CD4-positive, alpha-beta T cell treated with Interleukin-6 for 4 hours (primary cell): ENCODE results near the gene EXOC2.
"Not testable (repeated sequence)": the region's sequence is repeated elsewhere in the genome, so short reads cannot be mapped to it uniquely, and the experiment has no call there.

Experiments
- DNase-seq: peaks from one replicate; pipeline ENCODE4 v3.0.0-alpha.2; 2020; ENCODE audit warnings: mixed read lengths

Gene EXOC2

GRCh38 chr6:621931-622330 is 71.0 kb downstream of the EXOC2 start:
- DNase-seq, result no peak

GRCh38 chr6:620950-621349 is 72.0 kb downstream of the EXOC2 start:
- DNase-seq, result no peak

- no peak for DNase-seq
Measured at GRCh38 chr6:620166-620565, 72.8 kb downstream of the EXOC2 start.

GRCh38 chr6:617456-618100 is 75.4 kb downstream of the EXOC2 start:
- peak; percentile 5 for DNase-seq

- DNase-seq, result no peak
Measured at GRCh38 chr6:613981-614380, 79.0 kb downstream of the EXOC2 start.

GRCh38 chr6:611928-612327 is 81.0 kb downstream of the EXOC2 start:
- no peak for DNase-seq

GRCh38 chr6:610882-611281 is 82.1 kb downstream of the EXOC2 start:
- no peak for DNase-seq

- no peak for DNase-seq
Measured at GRCh38 chr6:609905-610304, 83.0 kb downstream of the EXOC2 start.

- DNase-seq, result no peak
Measured at GRCh38 chr6:606829-607379, 86.0 kb downstream of the EXOC2 start.

GRCh38 chr6:605895-606294 is 87.0 kb downstream of the EXOC2 start:
- DNase-seq, result not testable (repeated sequence)

- DNase-seq, result no peak
Measured at GRCh38 chr6:604579-604978, 88.4 kb downstream of the EXOC2 start.

- DNase-seq, result no peak
Measured at GRCh38 chr6:603265-603664, 89.7 kb downstream of the EXOC2 start.

- no peak for DNase-seq
Measured at GRCh38 chr6:599576-600448, 93.1 kb downstream of the EXOC2 start.

GRCh38 chr6:593907-594212 is 99.1 kb downstream of the EXOC2 start:
- DNase-seq, result no peak

GRCh38 chr6:593139-593906 is 99.6 kb downstream of the EXOC2 start:
- peak; percentile 72 for DNase-seq

- no peak for DNase-seq
Measured at GRCh38 chr6:589090-589489, 103.8 kb downstream of the EXOC2 start.

GRCh38 chr6:586553-586952 is 106.4 kb downstream of the EXOC2 start:
- no peak for DNase-seq

GRCh38 chr6:583635-584034 is 109.3 kb downstream of the EXOC2 start:
- DNase-seq, result no peak

GRCh38 chr6:583116-583515 is 109.8 kb downstream of the EXOC2 start:
- DNase-seq, result no peak

GRCh38 chr6:582370-582769 is 110.6 kb downstream of the EXOC2 start:
- DNase-seq, result no peak

GRCh38 chr6:579339-579738 is 113.6 kb downstream of the EXOC2 start:
- DNase-seq, result no peak

GRCh38 chr6:572596-573265 is 120.2 kb downstream of the EXOC2 start:
- no peak for DNase-seq

GRCh38 chr6:571892-572291 is 121.0 kb downstream of the EXOC2 start:
- DNase-seq, result no peak
